ENCODE results near the gene PARD6A. TPM values are rescaled to one million over a fixed set of nuclear protein-coding genes. Genes with fewer than 3 reads are reported as not detected.

The PARD6A gene
- total RNA-seq, 1 experiment from 2014 or later, result 4.4 TPM

DNA sequence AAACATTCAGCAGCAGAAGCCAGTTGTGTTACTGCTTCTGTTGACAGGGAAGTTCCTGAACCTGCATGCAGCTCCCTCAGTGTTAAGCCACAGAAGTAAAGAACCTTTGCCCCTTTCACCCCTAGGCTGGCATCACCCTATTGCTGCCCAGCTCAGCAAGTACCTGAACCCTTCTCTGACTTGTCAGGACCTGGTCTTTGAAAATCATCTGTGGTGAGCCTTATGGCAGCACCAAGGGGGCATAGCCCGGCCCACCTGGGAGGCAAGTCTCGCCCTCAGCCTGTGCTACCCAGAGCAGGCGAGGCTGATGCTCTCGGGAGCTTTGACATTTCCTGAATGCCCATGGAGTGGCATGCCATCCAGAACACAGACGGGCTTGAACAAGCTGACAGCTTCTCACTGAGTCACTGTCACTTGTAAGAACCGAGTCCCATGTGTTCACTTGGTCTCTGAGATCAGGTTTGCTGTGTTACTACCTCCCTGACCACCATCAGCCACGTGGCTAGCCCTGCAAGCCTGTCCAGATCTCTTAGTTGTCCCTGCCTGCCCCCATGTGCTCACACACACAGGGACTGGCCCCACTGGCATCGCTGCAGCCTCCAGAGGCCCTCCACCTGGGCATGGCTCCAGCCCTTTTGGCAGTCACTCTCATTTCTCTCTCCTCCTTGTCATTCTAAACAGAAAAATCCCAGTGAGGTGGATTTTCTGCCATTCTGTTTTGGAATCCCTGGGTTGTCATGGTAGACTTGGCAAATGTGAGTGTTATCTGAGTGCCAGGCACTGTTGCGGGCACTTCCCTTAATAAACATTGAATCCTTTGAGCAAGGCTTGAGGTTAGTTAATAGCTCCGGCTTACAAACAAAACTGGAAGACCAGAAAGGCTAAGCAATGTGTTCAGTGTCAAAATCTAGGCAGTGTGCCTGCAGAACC lies 18.7 kb upstream of the PARD6A start:
- H3K4me2 ChIP-seq, result no peak overlapping the region
- no peak overlapping the region for H2AFZ ChIP-seq
- no TSS peak for BruUV-seq (replicated peaks)
- TF ChIP-seq, protein P1, sequence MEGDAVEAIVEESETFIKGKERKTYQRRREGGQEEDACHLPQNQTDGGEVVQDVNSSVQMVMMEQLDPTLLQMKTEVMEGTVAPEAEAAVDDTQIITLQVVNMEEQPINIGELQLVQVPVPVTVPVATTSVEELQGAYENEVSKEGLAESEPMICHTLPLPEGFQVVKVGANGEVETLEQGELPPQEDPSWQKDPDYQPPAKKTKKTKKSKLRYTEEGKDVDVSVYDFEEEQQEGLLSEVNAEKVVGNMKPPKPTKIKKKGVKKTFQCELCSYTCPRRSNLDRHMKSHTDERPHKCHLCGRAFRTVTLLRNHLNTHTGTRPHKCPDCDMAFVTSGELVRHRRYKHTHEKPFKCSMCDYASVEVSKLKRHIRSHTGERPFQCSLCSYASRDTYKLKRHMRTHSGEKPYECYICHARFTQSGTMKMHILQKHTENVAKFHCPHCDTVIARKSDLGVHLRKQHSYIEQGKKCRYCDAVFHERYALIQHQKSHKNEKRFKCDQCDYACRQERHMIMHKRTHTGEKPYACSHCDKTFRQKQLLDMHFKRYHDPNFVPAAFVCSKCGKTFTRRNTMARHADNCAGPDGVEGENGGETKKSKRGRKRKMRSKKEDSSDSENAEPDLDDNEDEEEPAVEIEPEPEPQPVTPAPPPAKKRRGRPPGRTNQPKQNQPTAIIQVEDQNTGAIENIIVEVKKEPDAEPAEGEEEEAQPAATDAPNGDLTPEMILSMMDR (conservative IDR thresholded peaks at IDR 0.05), result no peak
- no peak for TF ChIP-seq EZH2 (IDR thresholded peaks at IDR 0.05; ENCODE audit: low read depth)
- H3K9me3 ChIP-seq (ENCODE audit: insufficient read depth, low read depth), result no peaks in the 10 kb centered on the region
- POLR2A ChIA-PET (ENCODE audit: unreplicated experiment), result no interaction called here
- no peaks in the 10 kb centered on the region for H3K4me1 ChIP-seq (replicated peaks; ENCODE audit: insufficient read depth)
- DNase-seq, result no peak
- H3K27me3 ChIP-seq (ENCODE audit: insufficient read depth, low read depth), result no peaks in the 10 kb centered on the region
- intact Hi-C loops (cut with micrococcal nuclease; ENCODE audit: unreplicated experiment), result no loop called here
- CTCF ChIA-PET, result interaction anchor here (0.7 kb wide), 2 partner anchors 545 to 655 kb away, joined by 4 to 5 read pairs; no protein-coding TSS in a partner anchor
- peaks cover 22% of the 10 kb centered on the region; the same call in 1 of the 2 replicates for H3F3A ChIP-seq (ENCODE audit: insufficient read depth, low read depth)
- H3K79me2 ChIP-seq (ENCODE audit: low read depth), result no peaks in the 10 kb centered on the region
- no peaks in the 10 kb centered on the region for H3K9me2 ChIP-seq (ENCODE audit: insufficient read depth)
- peaks cover 6% of the 10 kb centered on the region; the same call in 1 of the 2 replicates for H4K20me1 ChIP-seq (ENCODE audit: insufficient read depth)
- 0 out of 2 replicates have a peak, but pooled peaks cover 3% of the 10 kb centered on the region for H3K36me3 ChIP-seq (ENCODE audit: low read depth)
- no peak overlapping the region for H3K4me3 ChIP-seq
- no peak overlapping the region for H3K27ac ChIP-seq

DNA sequence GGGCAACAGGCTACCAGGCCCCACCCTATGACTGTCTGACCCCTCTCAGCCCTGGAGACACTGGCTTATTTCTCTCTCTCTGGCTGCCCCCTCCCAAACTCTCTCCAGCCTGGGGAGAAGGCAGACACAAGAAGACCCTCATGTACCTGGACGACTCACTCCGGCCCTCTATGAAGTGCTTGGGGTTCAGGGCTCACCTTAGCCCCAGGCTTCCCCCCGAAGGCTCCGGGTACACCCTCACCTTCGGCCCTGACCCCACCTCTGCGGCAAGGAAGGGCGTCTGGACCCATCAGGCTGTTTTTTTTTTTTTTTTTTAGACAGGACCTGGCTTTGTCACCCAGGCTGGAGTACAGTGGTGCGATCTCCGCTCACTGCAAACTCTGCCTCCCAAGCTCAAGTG lies 16.7 kb upstream of the PARD6A start:
- Histone ChIP-seq H3K36me3 (ENCODE audit: low read depth) (no peaks in the 10 kb centered on the region), H3F3A (ENCODE audit: insufficient read depth, low read depth) (peaks cover 12% of the 10 kb centered on the region; the same call in 1 of the 2 replicates), H3K4me1 (replicated peaks; ENCODE audit: insufficient read depth) (no peaks in the 10 kb centered on the region), H3K9me3 (ENCODE audit: insufficient read depth, low read depth) (no peaks in the 10 kb centered on the region), H3K4me3 (no peak overlapping the region), H3K27me3 (ENCODE audit: insufficient read depth, low read depth) (no peaks in the 10 kb centered on the region), H3K4me2 (no peak overlapping the region), H3K79me2 (ENCODE audit: low read depth) (no peaks in the 10 kb centered on the region), H4K20me1 (ENCODE audit: insufficient read depth) (no peaks in the 10 kb centered on the region), H2AFZ (no peak overlapping the region), H3K27ac (no peak overlapping the region), H3K9me2 (ENCODE audit: insufficient read depth) (no peaks in the 10 kb centered on the region)
- DNase-seq, result no peak
- no TSS peak for BruUV-seq (replicated peaks)
- intact Hi-C loops (cut with micrococcal nuclease; ENCODE audit: unreplicated experiment), result no loop called here
- POLR2A ChIA-PET (ENCODE audit: unreplicated experiment), result interaction anchor here (0.6 kb wide), 1 partner anchor 502 kb away, joined by 3 read pairs; no protein-coding TSS in a partner anchor
- CTCF ChIA-PET, result no interaction called here
- TF ChIP-seq, protein P1 (conservative IDR thresholded peaks at IDR 0.05), result no peak
- no peak for TF ChIP-seq EZH2 (IDR thresholded peaks at IDR 0.05; ENCODE audit: low read depth)

DNA sequence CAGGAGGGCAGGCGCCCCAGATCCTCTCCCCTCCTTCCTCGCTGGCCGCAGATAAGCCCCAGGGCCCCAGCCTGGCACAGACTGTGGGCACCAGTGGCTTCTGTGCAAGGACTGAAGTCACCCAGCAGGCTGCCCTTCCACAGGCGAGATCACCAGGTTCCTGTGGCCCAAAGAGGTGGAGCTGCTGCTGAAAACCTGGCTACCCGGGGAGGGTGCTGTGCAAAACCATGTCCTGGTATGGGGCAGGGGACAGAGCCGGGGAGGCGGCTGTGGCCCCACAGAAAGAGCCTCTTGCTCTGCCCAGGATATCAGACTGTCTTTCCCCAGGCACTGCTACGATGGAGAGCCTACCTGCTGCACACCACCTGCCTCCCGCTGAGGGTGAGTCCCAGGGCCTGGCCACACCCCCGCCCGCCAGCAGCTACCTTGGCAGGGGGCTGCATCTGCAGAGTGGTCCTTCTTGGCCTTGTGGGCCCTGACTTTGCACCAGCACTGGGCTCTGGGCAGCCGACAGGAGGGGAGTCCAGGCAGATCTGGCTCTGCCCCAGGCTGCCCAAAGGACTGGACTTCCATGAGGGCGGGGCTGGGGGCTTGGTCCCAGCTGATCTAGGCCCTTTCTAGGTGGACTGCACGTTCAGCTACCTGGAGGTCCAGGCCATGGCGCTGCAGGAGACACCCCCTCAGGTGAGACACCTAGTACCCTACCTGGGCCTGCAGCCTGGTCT lies 15.2 kb upstream of the PARD6A start:
- ChIA-PET POLR2A (ENCODE audit: unreplicated experiment) (no interaction called here), CTCF (interaction anchor here (0.6 to 0.9 kb wide), 4 partner anchors 12 to 125 kb away, joined by 5 to 11 read pairs (median 6); no protein-coding TSS in a partner anchor)
- no peak for DNase-seq
- Histone ChIP-seq H3K36me3 (ENCODE audit: low read depth) (no peaks in the 10 kb centered on the region), H2AFZ (no peak overlapping the region), H3F3A (ENCODE audit: insufficient read depth, low read depth) (peaks cover 11% of the 10 kb centered on the region; the same call in 1 of the 2 replicates), H3K79me2 (ENCODE audit: low read depth) (no peaks in the 10 kb centered on the region), H3K9me2 (ENCODE audit: insufficient read depth) (no peaks in the 10 kb centered on the region), H3K4me2 (no peak overlapping the region), H3K27ac (no peak overlapping the region), H3K4me3 (no peak overlapping the region), H3K4me1 (replicated peaks; ENCODE audit: insufficient read depth) (no peaks in the 10 kb centered on the region), H4K20me1 (ENCODE audit: insufficient read depth) (no peaks in the 10 kb centered on the region), H3K27me3 (ENCODE audit: insufficient read depth, low read depth) (peaks cover 5% of the 10 kb centered on the region), H3K9me3 (ENCODE audit: insufficient read depth, low read depth) (no peaks in the 10 kb centered on the region)
- TF ChIP-seq, protein P1 (conservative IDR thresholded peaks at IDR 0.05), result no peak
- no peak for TF ChIP-seq EZH2 (IDR thresholded peaks at IDR 0.05; ENCODE audit: low read depth)
- BruUV-seq (replicated peaks), result no TSS peak
- intact Hi-C loops (cut with micrococcal nuclease; ENCODE audit: unreplicated experiment), result no loop called here
